Medulla oblongata (tissue), 1 donor: ENCODE results near the gene SFXN5.
"Not testable (repeated sequence)": the region's sequence is repeated elsewhere in the genome, so short reads cannot be mapped to it uniquely, and the experiment has no call there.

ENCODE experiments used
- DNase-seq: peaks from one replicate; pipeline ENCODE4 v3.0.0-alpha.2; 2015; ENCODE audit errors: extremely low spot score

The SFXN5 gene

GRCh38 chr2:72923833-72924352 lies 147.6 kb downstream of the SFXN5 start:
- DNase-seq: no peak

GRCh38 chr2:72921853-72922252 lies 149.7 kb downstream of the SFXN5 start:
- no peak for DNase-seq

- no peak for DNase-seq
Measured at GRCh38 chr2:72921088-72921851, 150.2 kb downstream of the SFXN5 start.

- DNase-seq: no peak
Measured at GRCh38 chr2:72920318-72921087, 151.0 kb downstream of the SFXN5 start.

GRCh38 chr2:72919414-72920317 lies 151.8 kb downstream of the SFXN5 start:
- DNase-seq: no peak

- DNase-seq: no peak
Measured at GRCh38 chr2:72917877-72918553, 153.5 kb downstream of the SFXN5 start.

GRCh38 chr2:72917138-72917876 lies 154.2 kb downstream of the SFXN5 start, which contains the start of gene EMX1:
Gene EMX1, plus strand, starts transcription at chr2:72917519. Its CDS starts 334 bp downstream, at chr2:72917853.
- no peak for DNase-seq

- DNase-seq: no peak
Measured at GRCh38 chr2:72916743-72917137, 154.8 kb downstream of the SFXN5 start.

GRCh38 chr2:72915907-72916742 lies 155.4 kb downstream of the SFXN5 start:
- no peak for DNase-seq

GRCh38 chr2:72915320-72915906 lies 156.1 kb downstream of the SFXN5 start:
- no peak for DNase-seq

GRCh38 chr2:72914589-72915319 lies 156.8 kb downstream of the SFXN5 start:
- DNase-seq: no peak

- no peak for DNase-seq
Measured at GRCh38 chr2:72914206-72914559, 157.3 kb downstream of the SFXN5 start.

- DNase-seq: no peak
Measured at GRCh38 chr2:72913486-72914205, 157.9 kb downstream of the SFXN5 start.

- no peak for DNase-seq
Measured at GRCh38 chr2:72911256-72911655, 160.3 kb downstream of the SFXN5 start.

- DNase-seq: no peak
Measured at GRCh38 chr2:72908741-72909140, 162.8 kb downstream of the SFXN5 start.

- not testable (repeated sequence) for DNase-seq
Measured at GRCh38 chr2:72907369-72907768, 164.1 kb downstream of the SFXN5 start.

- DNase-seq: no peak
Measured at GRCh38 chr2:72901426-72901825, 170.1 kb downstream of the SFXN5 start.
